Measurements from ENCODE around the gene SCN5A. TPM values are rescaled to one million over a fixed set of nuclear protein-coding genes. Genes with fewer than 3 reads are reported as not detected.

SCN5A gene
- polyA plus RNA-seq, 1 experiment, result 0.63 TPM

GRCh38 chr3:38613426-38613825 lies 36.1 kb downstream of the SCN5A start:
- no peaks in the 10 kb centered on the region for H3K9me3 ChIP-seq (ENCODE audit: control insufficient read depth, insufficient read depth, low read length)
- H3K27ac ChIP-seq (ENCODE audit: low read depth, low read length), result no peak overlapping the region
- ChIA-PET POLR2A (no interaction called here), CTCF (no interaction called here)
- DNase-seq (ENCODE audit: low read depth, low spot score), result no peak
- H3K27me3 ChIP-seq (ENCODE audit: control insufficient read depth, insufficient read depth, low read length), result peaks cover 2% of the 10 kb centered on the region
- no peak overlapping the region for H3K4me3 ChIP-seq (ENCODE audit: low read depth, low read length)
- TF ChIP-seq CTCF (IDR thresholded peaks at IDR 0.05; ENCODE audit: low read depth, low read length), result no peak

GRCh38 chr3:38611866-38612265 lies 37.6 kb downstream of the SCN5A start:
- no peak for TF ChIP-seq CTCF (IDR thresholded peaks at IDR 0.05; ENCODE audit: low read depth, low read length)
- Histone ChIP-seq H3K4me3 (ENCODE audit: low read depth, low read length) (no peak overlapping the region), H3K27me3 (ENCODE audit: control insufficient read depth, insufficient read depth, low read length) (no peaks in the 10 kb centered on the region), H3K9me3 (ENCODE audit: control insufficient read depth, insufficient read depth, low read length) (no peaks in the 10 kb centered on the region), H3K27ac (ENCODE audit: low read depth, low read length) (no peak overlapping the region)
- CTCF ChIA-PET, result no interaction called here
- POLR2A ChIA-PET, result no interaction called here
- DNase-seq (ENCODE audit: low read depth, low spot score), result no peak

- CTCF ChIA-PET, result no interaction called here
Measured at GRCh38 chr3:38610934-38611333, 38.6 kb downstream of the SCN5A start.

GRCh38 chr3:38610436-38610835 lies 39.1 kb downstream of the SCN5A start:
- ChIA-PET CTCF (interaction anchor here (1.0 kb wide), 1 partner anchor 36 kb away, joined by 3 read pairs; no protein-coding TSS in a partner anchor), POLR2A (no interaction called here)
- H3K27me3 ChIP-seq (ENCODE audit: control insufficient read depth, insufficient read depth, low read length), result no peaks in the 10 kb centered on the region
- no peak overlapping the region for H3K4me3 ChIP-seq (ENCODE audit: low read depth, low read length)
- no peaks in the 10 kb centered on the region for H3K9me3 ChIP-seq (ENCODE audit: control insufficient read depth, insufficient read depth, low read length)
- no peak for DNase-seq (ENCODE audit: low read depth, low spot score)
- no peak overlapping the region for H3K27ac ChIP-seq (ENCODE audit: low read depth, low read length)
- no peak for TF ChIP-seq CTCF (IDR thresholded peaks at IDR 0.05; ENCODE audit: low read depth, low read length)

More at GRCh38 chr3:38610934-38611333, 38.6 kb downstream of the SCN5A start:
- H3K4me3 ChIP-seq (ENCODE audit: low read depth, low read length), result no peak overlapping the region
- H3K27me3 ChIP-seq (ENCODE audit: control insufficient read depth, insufficient read depth, low read length), result no peaks in the 10 kb centered on the region
- H3K27ac ChIP-seq (ENCODE audit: low read depth, low read length), result no peak overlapping the region
- H3K9me3 ChIP-seq (ENCODE audit: control insufficient read depth, insufficient read depth, low read length), result no peaks in the 10 kb centered on the region
- no peak for DNase-seq (ENCODE audit: low read depth, low spot score)
- POLR2A ChIA-PET, result no interaction called here
- TF ChIP-seq CTCF (IDR thresholded peaks at IDR 0.05; ENCODE audit: low read depth, low read length), result no peak

GRCh38 chr3:38609386-38610111 lies 39.9 kb downstream of the SCN5A start:
- H3K27me3 ChIP-seq (ENCODE audit: control insufficient read depth, insufficient read depth, low read length), result no peaks in the 10 kb centered on the region
- no peaks in the 10 kb centered on the region for H3K9me3 ChIP-seq (ENCODE audit: control insufficient read depth, insufficient read depth, low read length)
- ChIA-PET CTCF (interaction anchor here (1.0 kb wide), 1 partner anchor 37 kb away, joined by 3 read pairs; no protein-coding TSS in a partner anchor), POLR2A (no interaction called here)
- no peak overlapping the region for H3K4me3 ChIP-seq (ENCODE audit: low read depth, low read length)
- H3K27ac ChIP-seq (ENCODE audit: low read depth, low read length), result no peak overlapping the region
- TF ChIP-seq CTCF (IDR thresholded peaks at IDR 0.05; ENCODE audit: low read depth, low read length), result no peak
- DNase-seq (ENCODE audit: low read depth, low spot score), result no peak

Data from AG04450 (cell line).